Tibial nerve (tissue), 4 donors: ENCODE results near the gene EZH2. TPM values are rescaled to one million over a fixed set of nuclear protein-coding genes. Genes with fewer than 3 reads are reported as not detected.

ENCODE experiments used
- DNase-seq, 2 donors: peaks; one replicate each; pipeline ENCODE4 v3.0.0-alpha.2; 2019; ENCODE audit warnings: low spot score in 2 of 2
- H3K27ac ChIP-seq, 4 donors: fragments of 200-600 bp; sonication (generic) in 3 of 4; one replicate each; pipeline ENCODE4 v1.5.1; 2017 to 2019; ENCODE audit warnings: mild to moderate bottlenecking in 1 of 4
- H3K27me3 ChIP-seq, 2 donors: fragments of 200-600 bp; sonication (generic) in 1 of 2; one replicate each; pipeline versions ENCODE4 v1.5.1 to v1.6.0; 2017 to 2019
- H3K36me3 ChIP-seq, 3 donors: fragments of 200-600 bp; sonication (generic); one replicate each; pipeline ENCODE4 v1.5.1; 2018 to 2019
- H3K4me1 ChIP-seq, 4 donors: fragments of 200-600 bp; sonication (generic) in 3 of 4; one replicate each; pipeline ENCODE4 v1.5.1; 2017 to 2019
- H3K4me3 ChIP-seq, 4 donors: fragments of 200-600 bp; sonication (generic) in 3 of 4; one replicate each; pipeline ENCODE4 v1.5.1; 2017 to 2019; ENCODE audit warnings: mild to moderate bottlenecking in 1 of 4, moderate library complexity in 1 of 4
- H3K9me3 ChIP-seq, 4 donors: fragments of 200-600 bp; sonication (generic) in 3 of 4; one replicate each; pipeline ENCODE4 v1.5.1; 2017 to 2019
- CTCF ChIP-seq, 5 experiments: fragments of 200-600 bp in 3 of 5; fragments of 450-650 bp in 2 of 5; sonication (generic) in 3 of 5; IDR thresholded peaks; one replicate each; pipeline ENCODE4 v1.5.1; 2016 to 2019; ENCODE audit warnings: antibody characterized with exemption in 5 of 5, mild to moderate bottlenecking in 3 of 5, moderate library complexity in 2 of 5
- EP300 ChIP-seq, 2 donors: sonication (generic); formaldehyde crosslinking; IDR thresholded peaks; one replicate each; pipeline ENCODE4 v1.6.1; 2017; ENCODE audit warnings: antibody characterized with exemption in 2 of 2, mild to moderate bottlenecking in 1 of 2
- POLR2A ChIP-seq, 2 donors: fragments of 450-650 bp; IDR thresholded peaks; one replicate each; pipeline ENCODE4 v1.6.1; 2017; ENCODE audit warnings: antibody characterized with exemption in 2 of 2, mild to moderate bottlenecking in 2 of 2, moderate library complexity in 2 of 2
- WGBS, 2 donors: methylation state at CpG; one replicate each; pipeline ENCODE4 v1.1.5; 2018; 5-methylcytosine and 5-hydroxymethylcytosine counted together
- total RNA-seq, 4 donors: library from RNA; depleted of rRNA; stranded (reverse); fragments of >200 nt; gene quantifications; one replicate each; pipeline ENCODE4 v1.1.0, GENCODE V29; 2016

Gene EZH2
- total RNA-seq, 4 donors from 2014 or later, result 1.5 to 7.5 (median 3.3) TPM

- no peak for DNase-seq
- Histone ChIP-seq H3K27me3 (no peaks in the 10 kb centered on the region), H3K4me1 (peaks cover 0 to 4% (median 0%) of the 10 kb centered on the region in 4 donors), H3K4me3 (no peak overlapping the region), H3K36me3 (no peaks in the 10 kb centered on the region), H3K9me3 (no peaks in the 10 kb centered on the region), H3K27ac (no peak overlapping the region)
- no peak for TF ChIP-seq POLR2A (IDR thresholded peaks at IDR 0.05)
- TF ChIP-seq CTCF (IDR thresholded peaks at IDR 0.05), result no peak
- TF ChIP-seq EP300 (IDR thresholded peaks at IDR 0.05), result no peak
- 92 to 93% methylated on average over 7 of the region's 7 CpGs for WGBS, 2 donors
Measured at GRCh38 chr7:148888300-148888699, 4.2 kb upstream of the EZH2 start.

GRCh38 chr7:148886844-148887243 is 2.8 kb upstream of the EZH2 start:
- Histone ChIP-seq H3K36me3 (no peaks in the 10 kb centered on the region), H3K4me3 (no peak overlapping the region), H3K27me3 (no peaks in the 10 kb centered on the region), H3K4me1 (peaks cover 0 to 13% (median 0%) of the 10 kb centered on the region in 4 donors), H3K27ac (no peak overlapping the region), H3K9me3 (no peaks in the 10 kb centered on the region)
- DNase-seq, result no peak
- 79 to 84% methylated on average over 4 of the region's 4 CpGs for WGBS, 2 donors
- TF ChIP-seq POLR2A (IDR thresholded peaks at IDR 0.05) (no peak), EP300 (IDR thresholded peaks at IDR 0.05) (no peak), CTCF (IDR thresholded peaks at IDR 0.05) (no peak)

DNA sequence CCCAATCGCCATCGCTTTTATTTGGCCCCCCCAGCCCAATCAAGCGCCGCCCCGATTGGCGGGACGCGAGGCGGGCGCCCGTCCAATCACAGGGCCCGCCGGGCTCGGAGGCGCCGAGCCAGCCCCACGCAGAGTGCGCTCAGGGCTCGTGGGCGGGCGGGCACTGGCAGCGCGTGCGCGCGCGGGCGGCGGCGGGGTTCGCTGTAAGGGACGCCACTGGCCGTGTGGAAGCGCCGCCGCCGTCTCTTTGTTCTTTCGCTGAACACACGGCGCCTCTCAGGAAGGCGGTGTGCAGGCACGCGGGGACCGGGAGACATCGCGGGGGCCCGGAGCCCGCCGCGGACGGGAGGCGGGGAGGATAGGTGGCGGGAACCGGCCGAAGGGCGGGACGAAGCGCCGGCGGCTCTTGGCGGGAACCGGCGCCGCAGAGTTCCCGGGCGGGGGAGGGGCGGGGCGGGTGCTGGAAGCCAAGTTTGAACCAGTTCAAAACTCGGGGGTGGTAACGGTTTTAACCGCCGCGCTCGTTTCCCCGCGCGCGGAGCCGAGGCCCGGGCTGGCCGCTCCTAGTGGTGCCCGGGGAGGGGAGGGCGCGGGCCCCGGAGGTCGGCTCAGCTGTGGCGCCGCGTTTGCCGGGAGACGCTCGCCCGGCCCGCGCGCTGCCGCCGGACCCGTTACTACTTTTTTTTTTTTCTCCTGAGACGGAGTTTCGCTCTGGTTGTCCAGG is 370 bp upstream of the EZH2 start:
- Histone ChIP-seq H3K4me3 (peak overlapping the region; percentile 67 to 95 (median 80)), H3K4me1 (peaks cover 0 to 13% (median 0%) of the 10 kb centered on the region in 4 donors), H3K36me3 (no peaks in the 10 kb centered on the region), H3K9me3 (no peaks in the 10 kb centered on the region), H3K27ac (peak overlapping the region; percentile 92 to 96 (median 93)), H3K27me3 (no peaks in the 10 kb centered on the region)
- WGBS, 2 donors, result 1% methylated on average over 52 to 72 of the region's 101 CpGs
- peak; percentile 83 to 84 for DNase-seq
- peak; percentile 86 to 91 for TF ChIP-seq POLR2A (IDR thresholded peaks at IDR 0.05)
- peak in 1 of 5 experiments; percentile 23 for TF ChIP-seq CTCF (IDR thresholded peaks at IDR 0.05)
- TF ChIP-seq EP300 (IDR thresholded peaks at IDR 0.05), result peak in 1 of 2 donors; percentile 86

- Histone ChIP-seq H3K27me3 (no peaks in the 10 kb centered on the region), H3K36me3 (no peaks in the 10 kb centered on the region), H3K27ac (peak overlapping the region; percentile 87 to 96 (median 93)), H3K4me1 (peaks cover 0 to 13% (median 0%) of the 10 kb centered on the region in 4 donors), H3K4me3 (peak overlapping the region; percentile 67 to 99 (median 88)), H3K9me3 (no peaks in the 10 kb centered on the region)
- 0 to 4% methylated on average over 14 to 29 of the region's 88 CpGs for WGBS, 2 donors
- DNase-seq, result peak in 1 of 2 donors; percentile 9
- TF ChIP-seq CTCF (IDR thresholded peaks at IDR 0.05) (no peak), POLR2A (IDR thresholded peaks at IDR 0.05) (no peak), EP300 (IDR thresholded peaks at IDR 0.05) (no peak)
Measured at GRCh38 chr7:148883266-148884048, 634 bp downstream of the EZH2 start.

GRCh38 chr7:148882841-148883265 is 1.2 kb downstream of the EZH2 start:
- no peak for DNase-seq
- peak overlapping the region in 3 of 4 donors; percentile 73 to 96 (median 94) for H3K27ac ChIP-seq
- H3K9me3 ChIP-seq, result no peaks in the 10 kb centered on the region
- WGBS, 2 donors, result 0 to 1% methylated on average over 12 of the region's 12 CpGs
- peak overlapping the region; percentile 67 to 99 (median 88) for H3K4me3 ChIP-seq
- H3K27me3 ChIP-seq, result no peaks in the 10 kb centered on the region
- peaks cover 0 to 13% (median 0%) of the 10 kb centered on the region in 4 donors for H3K4me1 ChIP-seq
- H3K36me3 ChIP-seq, result no peaks in the 10 kb centered on the region
- no peak for TF ChIP-seq POLR2A (IDR thresholded peaks at IDR 0.05)
- TF ChIP-seq EP300 (IDR thresholded peaks at IDR 0.05), result no peak
- TF ChIP-seq CTCF (IDR thresholded peaks at IDR 0.05), result no peak
